GM04503 (cell line): ENCODE measurements around the gene PAEP.

Source experiments
- DNase-seq: peaks from one replicate; pipeline ENCODE4 v3.0.0-alpha.2; 2012; ENCODE audit warnings: low read depth

PAEP gene

DNA sequence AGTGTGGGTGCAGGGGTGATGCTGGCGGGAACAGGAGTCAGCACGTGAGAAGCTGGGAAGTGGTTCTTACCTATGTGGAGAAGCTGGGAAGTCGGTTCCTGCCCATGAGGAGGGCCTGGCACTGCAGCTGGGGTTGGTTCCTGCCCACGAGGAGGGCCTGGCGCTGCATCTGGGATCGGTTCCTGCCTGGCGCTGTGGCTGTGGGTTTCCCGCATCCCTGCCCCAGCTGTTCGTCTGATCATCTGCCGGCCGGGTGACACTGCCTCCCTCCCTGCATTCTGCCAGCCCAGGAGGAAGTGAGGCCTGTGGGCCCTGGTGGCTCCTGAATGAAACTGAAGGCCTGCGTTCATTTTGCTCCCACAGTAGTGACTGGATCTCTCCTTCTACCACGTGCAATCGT lies 10.5 kb upstream of the PAEP start:
- DNase-seq = no peak

DNA sequence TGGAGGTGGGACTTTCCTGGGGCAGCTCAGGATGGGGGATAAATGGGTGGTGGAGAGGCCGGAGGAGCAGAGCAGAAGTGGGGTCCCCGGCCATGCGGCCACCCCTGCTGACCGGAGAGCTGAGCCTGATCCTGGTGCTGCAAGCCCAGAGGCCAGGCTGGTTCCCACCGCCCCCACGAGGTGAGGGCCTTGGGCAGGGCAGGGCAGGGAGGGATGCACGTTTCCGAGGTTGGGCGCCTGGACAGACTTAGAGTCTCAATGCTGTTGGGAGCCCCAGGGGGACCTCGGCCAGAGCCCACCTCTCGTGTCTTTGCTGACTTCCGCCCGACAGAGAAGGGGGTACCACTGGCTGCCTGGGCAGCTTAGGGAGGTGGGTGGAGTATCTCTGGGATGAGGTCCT lies 10.1 kb upstream of the PAEP start:
- DNase-seq = no peak

DNA sequence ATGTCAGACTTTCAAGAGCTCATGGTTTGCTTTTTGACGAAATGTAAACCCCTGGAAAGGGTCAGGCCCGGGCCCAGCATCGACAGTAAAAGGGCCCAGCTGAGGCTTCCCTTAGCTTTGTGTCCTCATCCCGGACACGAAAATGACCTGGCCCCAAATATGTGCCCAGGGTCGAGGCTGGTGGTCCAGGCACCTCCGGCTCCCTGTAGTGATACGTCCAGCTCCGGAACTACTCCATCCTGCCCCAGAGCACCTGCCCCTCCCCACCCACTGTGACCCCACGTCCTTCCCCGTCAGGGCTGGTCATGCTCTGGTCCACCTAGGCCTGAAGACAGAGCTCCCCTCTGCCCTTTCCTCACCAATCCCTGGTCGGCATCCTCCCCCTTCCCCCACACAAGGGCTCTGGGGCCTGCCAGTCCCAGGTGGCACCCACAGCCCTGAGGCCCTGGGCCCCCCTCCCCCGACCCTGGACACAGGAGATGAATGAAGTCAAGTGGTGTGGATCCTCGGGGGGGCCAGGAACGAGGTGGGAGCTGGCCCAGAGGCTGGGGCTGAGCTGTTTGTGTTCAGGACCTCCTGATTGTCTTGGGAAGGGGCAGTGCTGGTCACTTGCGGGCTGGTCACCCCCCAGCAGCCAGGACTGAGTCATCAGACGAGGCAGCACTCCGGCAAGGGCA lies 9.4 kb upstream of the PAEP start:
- DNase-seq = no peak

DNA sequence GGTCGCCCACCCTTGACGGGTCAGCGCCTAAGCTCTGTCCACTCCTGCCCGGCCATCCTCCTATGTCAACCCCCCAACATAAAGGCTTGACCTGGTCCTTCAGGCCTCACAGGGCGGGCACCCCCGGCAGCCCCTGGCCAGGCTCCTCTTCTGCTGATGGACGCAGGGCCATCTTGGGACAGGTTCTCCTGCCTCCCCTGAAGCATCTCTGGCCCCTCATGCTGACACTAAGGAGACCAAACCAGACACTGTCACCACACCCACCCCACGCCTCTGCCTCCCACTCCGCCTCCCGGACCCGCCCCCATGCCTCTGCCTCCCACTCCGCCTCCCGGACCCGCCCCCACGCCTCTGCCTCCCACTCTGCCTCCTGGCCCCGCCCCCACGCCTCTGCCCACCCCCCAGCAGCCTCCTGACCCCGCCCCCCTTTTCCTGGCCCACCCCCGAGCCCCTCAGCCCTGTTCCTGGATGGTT lies 8.8 kb upstream of the PAEP start:
- no peak for DNase-seq

DNA sequence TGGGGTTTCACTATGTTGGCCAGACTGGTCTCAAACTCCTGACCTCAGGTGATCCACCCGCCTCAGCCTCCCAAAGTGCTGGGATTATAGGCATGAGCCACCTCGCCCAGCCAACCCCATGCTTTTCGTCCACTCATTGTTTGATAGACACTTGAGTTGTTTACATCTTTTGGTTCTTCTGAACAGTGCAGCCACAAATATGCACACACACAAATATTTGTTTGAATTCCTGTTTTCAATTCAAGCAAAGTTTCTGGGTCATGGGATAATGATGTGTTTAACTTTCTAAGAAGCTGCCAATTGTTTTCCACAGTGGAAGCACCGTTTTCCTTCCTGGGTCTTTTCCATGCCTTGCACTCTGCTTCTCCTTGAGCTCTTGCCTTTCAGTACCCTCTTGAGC lies 6.8 kb upstream of the PAEP start:
- DNase-seq = no peak

DNA sequence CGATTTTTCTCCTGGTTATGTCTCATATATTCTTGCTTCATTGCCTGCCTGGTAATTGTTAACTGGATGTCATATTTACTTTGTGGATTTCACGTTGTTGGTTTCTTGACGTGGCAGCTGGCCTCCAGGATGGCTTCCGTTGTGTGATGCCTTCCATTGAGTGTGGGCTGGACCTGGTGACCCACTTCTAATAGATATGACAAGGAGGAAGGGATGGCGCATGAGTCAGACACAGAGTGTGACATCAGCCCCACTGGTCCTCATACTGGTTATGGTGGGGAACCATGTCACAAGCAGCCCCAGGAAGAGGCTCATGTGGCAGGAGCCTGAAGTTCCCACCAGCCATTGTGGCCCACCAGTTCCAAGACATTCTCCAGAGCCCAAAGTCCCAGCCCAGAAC lies 6.4 kb upstream of the PAEP start:
- no peak for DNase-seq

DNA sequence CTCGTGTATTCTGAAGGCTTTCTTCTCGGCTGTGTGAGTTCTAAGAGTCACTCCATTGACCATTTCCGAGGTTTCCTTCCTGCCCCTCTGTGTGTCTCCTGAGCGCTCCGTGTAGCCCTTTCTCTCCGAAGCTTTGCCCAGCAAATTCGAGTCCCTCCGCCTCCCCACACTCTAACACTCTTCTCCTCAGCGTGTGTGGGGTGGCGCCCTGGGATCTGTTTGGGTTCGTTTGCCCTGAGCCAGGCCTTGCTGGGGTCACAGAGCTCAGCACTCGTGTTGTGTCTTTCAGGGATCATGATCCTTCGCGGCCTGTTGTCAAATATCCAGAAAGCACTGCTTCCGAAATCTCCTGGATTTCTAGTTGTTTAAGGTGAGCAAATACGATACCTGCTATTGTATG lies 5.6 kb upstream of the PAEP start:
- DNase-seq = no peak

DNA sequence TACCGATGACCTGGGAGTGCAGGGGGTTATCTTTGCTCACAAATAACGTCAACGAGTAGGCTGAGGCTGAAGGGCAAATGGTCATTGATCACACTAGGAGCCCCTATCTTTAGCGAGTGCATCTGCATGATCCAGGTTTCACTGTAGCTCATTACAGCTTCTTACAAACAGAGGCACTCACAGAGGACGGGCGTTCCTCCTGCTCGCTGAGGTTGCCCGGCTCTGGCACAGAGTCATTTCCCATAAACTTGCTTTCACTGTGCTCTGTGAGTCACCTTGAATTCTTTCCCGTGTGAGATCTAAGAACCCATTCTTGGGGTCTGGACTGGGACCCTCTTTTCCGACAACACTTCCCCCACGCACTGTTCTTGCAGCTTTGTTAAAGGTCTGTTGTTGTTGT lies 1.9 kb upstream of the PAEP start:
- DNase-seq = no peak

DNA sequence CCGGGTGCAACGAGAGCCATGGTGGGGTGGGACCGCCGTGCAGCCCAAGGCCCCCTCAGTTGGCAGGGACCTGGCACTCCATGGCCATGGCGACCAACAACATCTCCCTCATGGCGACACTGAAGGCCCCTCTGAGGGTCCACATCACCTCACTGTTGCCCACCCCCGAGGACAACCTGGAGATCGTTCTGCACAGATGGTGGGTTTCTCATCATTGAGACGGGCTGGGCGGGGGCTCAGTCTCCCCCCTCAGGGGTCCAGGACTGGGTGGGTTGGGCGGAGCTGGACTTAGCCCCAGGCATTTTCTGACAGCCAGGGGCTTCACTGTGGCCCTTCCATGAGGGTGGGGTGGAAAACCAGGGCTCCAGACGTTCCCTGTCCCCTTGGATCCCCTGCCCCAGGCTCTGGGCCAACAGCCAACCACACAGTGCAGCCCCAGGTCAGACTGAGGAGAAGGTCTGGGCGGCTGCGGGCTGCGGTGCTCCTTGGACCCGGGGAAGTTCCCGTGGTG lies 734 bp downstream of the PAEP start:
- DNase-seq = no peak

DNA sequence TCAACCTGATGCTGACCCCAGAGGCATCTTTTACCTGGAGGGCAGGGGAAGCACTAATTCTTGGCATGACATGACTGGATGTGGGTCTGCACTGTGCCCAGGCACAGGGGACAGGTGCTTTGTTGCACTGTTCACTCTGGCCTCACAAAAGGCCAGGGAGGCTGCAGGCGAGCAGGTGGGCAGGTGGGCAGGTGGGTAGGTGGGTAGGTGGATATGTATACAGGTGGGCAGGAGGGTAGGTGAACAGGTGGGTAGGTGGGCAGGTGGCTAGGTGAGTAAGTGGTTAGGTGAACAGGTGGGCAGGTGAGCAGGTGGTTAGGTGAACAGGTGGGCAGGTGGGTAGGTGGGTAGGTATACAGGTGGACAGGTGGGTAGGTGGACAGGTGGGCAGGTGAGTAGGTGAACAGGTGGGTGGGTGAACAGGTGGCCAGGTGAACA lies 1.5 kb downstream of the PAEP start:
- DNase-seq = no peak

DNA sequence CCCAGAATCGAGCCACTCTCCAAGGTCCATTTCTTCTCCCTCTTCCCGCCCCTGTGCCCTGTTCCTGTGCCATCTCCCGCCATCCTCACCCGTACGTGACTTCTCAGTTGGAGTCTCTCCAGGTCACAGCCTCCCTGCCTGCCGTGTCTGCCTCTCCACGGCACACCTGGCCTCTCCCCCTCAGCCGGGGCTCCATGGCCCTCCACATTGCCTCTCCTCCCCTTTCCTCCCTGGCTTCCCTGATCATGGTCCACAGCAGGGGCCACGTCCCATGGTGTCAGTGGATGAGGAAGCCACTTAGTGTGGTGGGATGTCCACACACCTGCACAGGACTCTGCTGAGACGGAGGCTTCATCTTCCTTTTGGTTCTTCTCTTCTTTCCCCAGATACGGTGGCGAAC lies 2.3 kb downstream of the PAEP start:
- DNase-seq = no peak

DNA sequence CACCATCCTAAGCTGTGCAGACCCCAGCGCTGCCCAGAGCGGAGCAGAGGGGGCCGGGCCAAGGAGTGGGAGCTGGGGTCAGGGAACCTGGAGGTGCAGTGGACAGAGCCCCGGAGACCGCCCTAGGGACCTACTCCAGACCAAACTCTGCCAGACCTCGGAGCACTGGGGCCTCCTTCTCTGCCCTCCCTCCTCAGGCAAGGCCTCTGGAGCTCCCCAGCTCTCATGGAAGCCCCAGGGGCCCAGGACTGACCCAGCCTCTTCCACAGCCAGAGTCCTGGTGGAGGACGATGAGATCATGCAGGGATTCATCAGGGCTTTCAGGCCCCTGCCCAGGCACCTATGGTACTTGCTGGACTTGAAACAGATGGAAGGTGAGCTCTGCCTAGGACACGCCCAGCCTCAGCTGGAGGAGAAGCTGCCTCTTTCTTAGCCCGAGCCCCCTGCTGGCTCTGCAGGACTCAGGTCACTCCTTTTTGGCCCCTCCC lies 3.6 kb downstream of the PAEP start:
- DNase-seq = no peak

DNA sequence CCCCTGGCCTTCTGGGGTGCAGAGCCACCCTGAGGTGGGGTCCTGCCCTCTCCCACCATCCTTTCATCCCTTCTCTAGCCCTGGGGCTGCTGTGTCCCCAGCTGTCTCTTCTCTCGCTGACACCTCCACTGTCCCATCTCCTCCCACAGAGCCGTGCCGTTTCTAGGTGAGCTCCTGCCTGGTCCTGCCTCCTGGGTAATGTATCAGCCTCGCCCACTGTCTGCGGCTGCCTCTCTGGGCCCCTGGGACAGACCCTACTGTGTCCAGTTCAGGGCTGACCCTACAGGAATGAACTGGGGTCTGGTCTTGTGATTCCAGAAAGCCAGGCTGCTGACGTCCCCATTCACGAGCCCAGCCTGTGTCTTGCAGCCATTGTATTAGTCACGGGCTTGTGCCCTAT lies 4.1 kb downstream of the PAEP start:
- DNase-seq = no peak

DNA sequence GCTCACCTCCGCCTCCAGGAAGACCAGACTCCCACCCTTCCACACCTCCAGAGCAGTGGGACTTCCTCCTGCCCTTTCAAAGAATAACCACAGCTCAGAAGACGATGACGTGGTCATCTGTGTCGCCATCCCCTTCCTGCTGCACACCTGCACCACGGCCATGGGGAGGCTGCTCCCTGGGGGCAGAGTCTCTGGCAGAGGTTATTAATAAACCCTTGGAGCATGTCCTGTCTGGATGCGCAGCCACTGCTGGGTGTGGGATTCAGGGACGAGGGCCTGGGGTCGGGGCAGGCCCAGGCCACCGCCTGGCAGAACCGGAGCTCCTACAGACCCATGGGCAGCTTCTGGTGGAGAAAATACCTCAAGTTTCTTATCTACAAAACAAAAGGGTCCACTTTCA lies 5.0 kb downstream of the PAEP start:
- no peak for DNase-seq

DNA sequence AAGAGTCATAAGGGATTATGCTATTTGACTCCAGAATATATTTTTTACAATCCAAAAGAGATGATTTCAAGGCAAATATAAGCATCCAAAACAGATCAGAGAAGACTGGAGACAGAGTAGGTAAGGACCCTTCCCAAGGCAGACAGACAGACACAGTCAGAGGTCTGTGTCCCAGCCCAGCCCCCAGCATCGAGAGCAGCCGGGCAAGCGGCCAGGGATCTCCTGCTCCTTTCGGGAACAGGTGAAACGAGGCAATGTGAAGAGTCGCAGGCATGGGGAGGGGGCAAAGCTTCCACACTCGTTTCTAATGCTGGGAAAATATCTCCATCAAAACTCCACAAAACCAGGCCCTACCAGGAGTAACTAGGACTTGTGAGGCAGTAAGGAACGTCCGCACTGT lies 5.8 kb downstream of the PAEP start:
- no peak for DNase-seq

DNA sequence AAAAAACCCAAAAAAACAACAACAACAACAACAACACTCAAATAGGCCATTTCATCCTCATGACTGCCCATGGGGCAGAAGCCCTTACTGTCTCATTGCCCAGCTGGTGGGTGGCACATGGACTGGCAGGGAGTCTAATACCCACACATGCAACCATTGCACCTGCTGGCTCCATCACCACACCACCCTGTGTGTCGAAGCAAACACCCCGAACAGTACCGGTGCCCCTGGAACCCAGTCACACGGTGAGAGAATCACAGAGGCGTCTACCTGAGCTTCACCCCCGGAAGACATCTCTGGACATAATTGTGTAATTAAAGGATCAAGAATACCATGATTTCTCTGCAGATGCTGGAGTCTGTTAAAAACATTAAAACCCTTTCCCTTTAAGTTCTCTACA lies 6.5 kb downstream of the PAEP start:
- DNase-seq = no peak

DNA sequence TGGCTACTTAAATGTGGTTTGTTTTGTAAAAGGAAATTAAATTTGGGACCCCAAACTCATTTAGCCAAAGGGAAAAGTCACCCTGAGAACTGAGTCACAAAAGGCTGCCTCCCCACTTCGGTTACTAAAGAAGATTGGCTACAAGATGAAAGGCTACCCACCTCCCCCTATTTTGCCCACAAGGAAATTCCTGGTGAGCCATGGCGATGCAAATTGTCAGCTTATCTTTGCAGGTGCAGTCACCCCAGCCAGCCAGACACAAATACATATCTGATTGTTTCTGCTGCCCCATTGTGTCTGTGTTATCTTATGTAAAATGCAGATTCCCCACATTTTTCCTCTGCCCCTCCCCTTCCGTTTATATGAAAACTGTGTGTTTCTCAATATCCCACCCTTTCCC lies 8.9 kb downstream of the PAEP start:
- DNase-seq = no peak

DNA sequence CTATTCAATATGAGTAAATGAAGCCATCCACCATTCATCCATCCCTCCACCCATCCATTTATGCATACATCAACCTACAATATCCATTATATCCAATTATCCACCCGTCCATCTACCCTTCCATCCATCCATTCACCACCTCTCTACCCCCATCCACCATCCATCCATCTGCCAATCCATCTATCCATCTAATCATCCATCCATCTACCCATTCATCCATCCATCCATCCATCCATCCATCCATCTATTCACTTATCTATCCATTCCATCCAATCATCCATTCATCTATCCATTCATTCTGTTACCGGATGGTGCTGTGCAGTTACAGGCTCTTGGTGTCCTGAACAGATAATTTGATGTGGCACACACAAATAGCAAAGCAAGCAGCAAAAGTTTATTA lies 10.7 kb downstream of the PAEP start:
- DNase-seq = no peak

DNA sequence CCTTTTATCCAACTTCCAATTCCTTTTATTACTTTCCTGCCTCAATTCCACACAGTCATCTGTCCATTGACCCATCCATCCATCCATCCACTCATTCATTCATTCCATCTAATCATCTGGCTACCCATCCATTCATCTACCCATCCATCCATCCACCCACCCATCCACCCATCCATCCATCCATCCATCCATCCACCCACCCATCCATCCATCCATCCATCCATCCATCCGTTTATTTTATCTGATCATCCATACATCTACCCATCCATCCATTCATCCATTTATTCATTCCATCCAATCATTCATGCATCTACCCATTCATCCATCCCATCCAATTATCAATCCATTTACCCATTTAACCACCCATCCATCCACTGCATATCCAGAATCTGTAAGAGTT lies 11.6 kb downstream of the PAEP start:
- no peak for DNase-seq

DNA sequence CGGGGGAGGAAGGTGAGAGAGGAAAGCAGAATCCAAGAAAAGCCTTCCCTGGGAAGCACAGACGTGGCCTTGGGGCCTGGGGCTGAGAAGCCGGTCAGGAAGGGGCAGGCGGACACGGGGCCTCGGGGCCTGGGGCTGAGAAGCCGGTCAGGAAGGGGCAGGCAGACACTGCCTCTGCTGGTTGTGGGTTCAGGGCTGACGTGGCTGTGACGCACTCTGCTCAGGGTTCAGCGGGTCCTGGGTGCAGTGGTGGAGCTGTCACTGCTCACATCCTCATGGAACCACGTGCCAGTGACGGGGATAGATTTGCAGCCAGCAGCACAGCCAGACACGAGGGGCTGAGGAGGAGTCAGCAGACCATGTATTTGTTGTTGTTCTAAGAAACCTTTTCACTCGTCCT lies 12.8 kb downstream of the PAEP start:
- no peak for DNase-seq

DNA sequence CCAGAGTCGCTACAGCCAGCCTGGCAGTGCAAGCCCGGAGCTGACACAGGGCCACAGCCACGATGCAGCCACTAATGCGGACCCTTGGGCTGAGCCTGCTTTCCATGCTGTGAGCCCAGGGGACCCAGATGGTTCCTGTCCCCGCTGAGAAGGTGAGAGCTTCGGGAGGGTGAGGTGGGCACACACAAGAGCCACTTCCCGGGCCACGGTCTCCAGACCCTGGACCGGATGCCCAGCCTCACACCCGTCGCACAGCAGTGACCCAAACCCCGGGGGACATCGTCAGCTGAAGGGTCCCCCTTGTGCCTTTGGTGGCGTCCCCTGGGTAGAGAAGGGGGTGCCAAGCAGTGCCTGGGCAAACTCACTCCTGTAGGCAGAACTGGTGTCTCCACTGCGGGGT lies 13.4 kb downstream of the PAEP start:
- no peak for DNase-seq

DNA sequence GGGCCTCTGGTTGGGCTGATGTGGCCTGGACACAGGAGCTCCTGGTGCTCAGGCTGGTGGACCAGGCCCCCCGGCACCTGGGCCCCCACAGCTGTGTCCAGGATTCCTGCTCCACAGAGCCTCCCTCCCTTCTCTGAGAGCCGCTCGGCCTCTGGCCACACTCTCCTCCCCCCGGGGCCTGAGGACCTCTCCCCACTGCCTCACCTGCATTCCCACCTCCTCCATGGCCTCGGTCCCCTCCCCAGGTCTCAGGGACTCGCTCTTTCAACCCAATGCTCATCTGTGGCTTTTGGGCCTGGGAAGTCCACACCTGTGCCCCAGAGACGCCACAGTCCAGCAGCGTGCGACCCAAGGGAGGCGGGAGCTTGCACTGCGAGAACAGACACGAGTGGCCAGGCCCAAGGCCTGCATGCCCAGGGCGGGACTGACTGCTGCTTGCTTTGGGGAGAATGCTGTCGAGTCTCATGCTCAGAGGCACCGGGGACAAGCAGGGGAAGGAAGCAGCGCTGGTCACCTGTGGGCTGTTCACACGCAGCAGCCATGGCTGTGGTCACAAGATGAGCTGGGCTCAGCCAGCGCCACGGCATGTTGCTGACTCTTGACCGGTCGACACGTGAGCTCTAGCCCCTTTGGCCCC lies 14.6 kb downstream of the PAEP start:
- no peak for DNase-seq

DNA sequence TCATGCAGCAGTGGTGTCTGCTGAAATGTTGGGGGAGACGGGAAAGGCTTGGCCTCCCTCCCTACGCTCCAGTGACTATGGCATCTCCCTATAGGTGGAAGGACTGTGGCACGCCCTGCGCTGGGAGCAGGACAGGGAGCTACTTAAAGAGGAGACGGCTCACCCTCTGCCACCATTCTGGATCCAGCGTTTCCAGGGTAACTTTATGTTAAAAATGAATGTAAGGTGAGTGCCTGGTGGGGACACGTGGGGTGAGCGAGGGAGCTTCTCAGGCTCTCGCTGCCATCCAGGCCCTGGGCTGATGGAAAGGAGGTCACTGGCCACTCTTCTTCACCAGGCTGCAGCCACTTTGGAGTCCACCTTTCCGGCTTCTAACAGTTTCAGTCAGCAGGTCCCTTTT lies 15.7 kb downstream of the PAEP start:
- DNase-seq = no peak

DNA sequence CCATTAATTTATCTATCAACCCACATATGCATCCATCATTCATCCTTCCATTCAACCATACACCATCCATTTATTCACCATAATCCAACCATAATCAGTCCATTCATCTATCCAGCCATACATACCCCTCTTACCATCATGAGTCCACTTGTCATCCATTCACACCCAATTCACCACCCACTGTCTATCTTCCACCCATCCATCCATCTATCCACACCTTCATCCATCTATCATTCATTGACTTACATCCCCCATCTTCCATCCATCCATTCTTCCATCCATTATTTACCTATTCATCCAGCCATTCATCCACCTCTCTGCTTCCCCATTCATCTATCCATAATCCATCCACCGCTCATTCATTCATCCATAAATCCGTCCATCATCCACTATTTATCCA lies 17.8 kb downstream of the PAEP start:
- no peak for DNase-seq
